KMS-11 (cell line): Measurements from ENCODE around the gene ALDH2.

Experiments used
- H2AFZ ChIP-seq: fragments of 200-600 bp; sonication (generic); 2 replicates; pipeline ENCODE4 v1.6.1; 2016; ENCODE audit warnings: antibody characterized with exemption, mixed run types, low read depth
- H3K27ac ChIP-seq: fragments of 200-600 bp; sonication (generic); 2 replicates; pipeline ENCODE4 v1.6.1; 2016; ENCODE audit warnings: mild to moderate bottlenecking, mixed run types
- H3K27me3 ChIP-seq: fragments of 200-600 bp; sonication (generic); 2 replicates; pipeline ENCODE4 v1.6.1; 2017; ENCODE audit warnings: mild to moderate bottlenecking, low read depth, mixed run types, moderate library complexity; ENCODE audit not compliant: insufficient read depth
- H3K36me3 ChIP-seq: fragments of 200-600 bp; sonication (generic); 2 replicates; pipeline ENCODE4 v1.6.1; 2017; ENCODE audit warnings: mild to moderate bottlenecking, mixed run types; ENCODE audit not compliant: insufficient read depth
- H3K4me1 ChIP-seq: fragments of 200-600 bp; sonication (generic); 2 replicates; pipeline ENCODE4 v1.6.1; 2016; ENCODE audit warnings: mild to moderate bottlenecking, low read depth, mixed run types; ENCODE audit not compliant: poor library complexity, severe bottlenecking
- H3K4me2 ChIP-seq: fragments of 200-600 bp; sonication (generic); 2 replicates; pipeline ENCODE4 v1.7.0; 2016; ENCODE audit warnings: mild to moderate bottlenecking, mixed run types
- H3K4me3 ChIP-seq: fragments of 200-600 bp; sonication (generic); IDR thresholded peaks from 2 replicates; pipeline ENCODE4 v1.6.1; 2017; ENCODE audit warnings: low read depth, low read length, mixed read lengths; ENCODE audit not compliant: insufficient read depth
- H3K79me2 ChIP-seq: fragments of 200-600 bp; sonication (generic); 2 replicates; pipeline ENCODE4 v1.6.1; 2016; ENCODE audit warnings: low read depth, mixed run types; ENCODE audit not compliant: insufficient read depth
- H3K9ac ChIP-seq: fragments of 200-600 bp; sonication (generic); 2 replicates; pipeline ENCODE4 v1.6.1; 2016; ENCODE audit warnings: mild to moderate bottlenecking, mixed run types
- H4K20me1 ChIP-seq: fragments of 200-600 bp; sonication (generic); 2 replicates; pipeline ENCODE4 v1.6.1; 2016; ENCODE audit warnings: mild to moderate bottlenecking, mixed run types; ENCODE audit not compliant: insufficient read depth
- TF ChIP-seq, protein P1 (sequence below): fragments of 200-600 bp; sonication (generic); conservative IDR thresholded peaks from 2 replicates; pipeline ENCODE4 v1.6.1; 2017; ENCODE audit warnings: low read depth, mild to moderate bottlenecking, antibody characterized with exemption, low read length, moderate library complexity, mixed read lengths

ALDH2 gene

DNA sequence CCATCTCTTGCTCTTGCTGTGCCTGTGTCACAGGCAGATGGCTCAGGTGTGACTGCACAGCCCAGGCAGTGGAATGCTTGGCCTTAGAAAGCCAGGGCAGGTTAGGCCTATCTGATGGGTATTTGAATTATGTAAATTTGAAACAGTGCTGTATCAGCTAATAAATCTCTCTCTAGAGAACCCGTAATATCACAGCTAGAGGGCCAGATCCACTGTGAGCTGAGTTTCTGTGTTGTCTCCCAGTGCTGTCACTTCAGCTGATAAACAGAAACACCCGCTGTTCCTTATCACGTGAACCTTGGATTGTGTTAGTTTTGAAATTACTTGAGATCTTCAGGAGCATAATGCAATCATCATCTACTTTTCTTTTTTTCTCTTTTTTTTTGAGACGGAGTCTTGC, 21.5 kb upstream of the ALDH2 start:
- H3K9ac ChIP-seq, result no peak overlapping the region
- no peaks in the 10 kb centered on the region for H3K4me1 ChIP-seq
- no peaks in the 10 kb centered on the region for H3K36me3 ChIP-seq
- no peak overlapping the region for H2AFZ ChIP-seq
- H3K4me3 ChIP-seq, result no peak overlapping the region
- no peaks in the 10 kb centered on the region for H3K79me2 ChIP-seq
- H3K27me3 ChIP-seq, result no peaks in the 10 kb centered on the region
- TF ChIP-seq, protein P1, sequence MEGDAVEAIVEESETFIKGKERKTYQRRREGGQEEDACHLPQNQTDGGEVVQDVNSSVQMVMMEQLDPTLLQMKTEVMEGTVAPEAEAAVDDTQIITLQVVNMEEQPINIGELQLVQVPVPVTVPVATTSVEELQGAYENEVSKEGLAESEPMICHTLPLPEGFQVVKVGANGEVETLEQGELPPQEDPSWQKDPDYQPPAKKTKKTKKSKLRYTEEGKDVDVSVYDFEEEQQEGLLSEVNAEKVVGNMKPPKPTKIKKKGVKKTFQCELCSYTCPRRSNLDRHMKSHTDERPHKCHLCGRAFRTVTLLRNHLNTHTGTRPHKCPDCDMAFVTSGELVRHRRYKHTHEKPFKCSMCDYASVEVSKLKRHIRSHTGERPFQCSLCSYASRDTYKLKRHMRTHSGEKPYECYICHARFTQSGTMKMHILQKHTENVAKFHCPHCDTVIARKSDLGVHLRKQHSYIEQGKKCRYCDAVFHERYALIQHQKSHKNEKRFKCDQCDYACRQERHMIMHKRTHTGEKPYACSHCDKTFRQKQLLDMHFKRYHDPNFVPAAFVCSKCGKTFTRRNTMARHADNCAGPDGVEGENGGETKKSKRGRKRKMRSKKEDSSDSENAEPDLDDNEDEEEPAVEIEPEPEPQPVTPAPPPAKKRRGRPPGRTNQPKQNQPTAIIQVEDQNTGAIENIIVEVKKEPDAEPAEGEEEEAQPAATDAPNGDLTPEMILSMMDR, result no peak
- H4K20me1 ChIP-seq, result no peaks in the 10 kb centered on the region
- H3K27ac ChIP-seq, result no peak overlapping the region
- no peak overlapping the region for H3K4me2 ChIP-seq

DNA sequence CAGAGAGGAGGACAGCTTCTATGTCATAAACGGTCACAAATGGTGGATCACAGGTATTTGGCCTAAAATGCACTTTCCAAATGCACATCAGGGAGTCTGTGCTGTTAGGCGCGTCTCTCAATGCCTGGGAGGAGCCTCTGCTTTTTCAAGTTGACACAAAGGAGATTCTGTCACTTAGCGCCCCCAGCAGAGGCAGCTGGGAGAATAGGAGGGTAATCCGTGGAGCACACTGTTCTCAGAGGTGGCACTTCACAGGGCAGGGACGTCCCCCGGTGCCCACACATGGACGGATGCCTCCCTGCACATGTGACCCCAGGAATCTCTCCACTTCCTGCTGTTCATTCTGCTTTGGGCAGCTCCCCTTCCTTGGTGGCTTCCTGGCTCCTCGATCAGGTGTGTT, 19.4 kb upstream of the ALDH2 start:
- TF ChIP-seq, protein P1, result no peak

DNA sequence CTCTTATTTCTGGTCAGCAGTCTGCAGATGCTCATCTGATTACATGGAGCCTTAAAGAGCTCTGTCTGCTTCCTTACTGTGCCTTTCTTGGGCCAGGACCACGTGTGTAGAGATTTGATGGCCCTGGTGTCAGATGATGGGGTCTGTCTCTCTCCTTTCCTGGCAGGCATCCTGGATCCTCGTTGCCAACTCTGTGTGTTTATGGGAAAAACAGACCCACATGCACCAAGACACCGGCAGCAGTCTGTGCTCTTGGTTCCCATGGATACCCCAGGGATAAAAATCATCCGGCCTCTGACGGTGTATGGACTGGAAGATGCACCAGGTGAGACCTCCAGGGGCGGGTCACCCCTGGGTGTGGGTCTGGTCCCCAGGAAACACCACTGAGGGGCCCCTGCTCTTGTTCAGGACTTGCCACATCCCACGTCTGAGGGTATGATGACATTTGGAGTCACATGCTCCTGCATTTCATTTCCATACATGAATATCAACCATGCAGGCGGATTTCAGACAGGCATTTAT, 18.5 kb upstream of the ALDH2 start:
- Histone ChIP-seq H3K27me3 (no peaks in the 10 kb centered on the region), H3K4me2 (no peak overlapping the region), H3K79me2 (no peaks in the 10 kb centered on the region), H3K9ac (no peak overlapping the region), H4K20me1 (no peaks in the 10 kb centered on the region), H2AFZ (no peak overlapping the region), H3K4me1 (no peaks in the 10 kb centered on the region), H3K27ac (no peak overlapping the region), H3K4me3 (no peak overlapping the region), H3K36me3 (no peaks in the 10 kb centered on the region)
- TF ChIP-seq, protein P1, result no peak

More for the DNA sequence above, 19.4 kb upstream of the ALDH2 start:
- Histone ChIP-seq H3K9ac (no peak overlapping the region), H3K27me3 (no peaks in the 10 kb centered on the region), H3K27ac (no peak overlapping the region), H3K79me2 (no peaks in the 10 kb centered on the region), H4K20me1 (no peaks in the 10 kb centered on the region), H3K4me3 (no peak overlapping the region), H2AFZ (no peak overlapping the region), H3K36me3 (no peaks in the 10 kb centered on the region), H3K4me1 (no peaks in the 10 kb centered on the region), H3K4me2 (no peak overlapping the region)

DNA sequence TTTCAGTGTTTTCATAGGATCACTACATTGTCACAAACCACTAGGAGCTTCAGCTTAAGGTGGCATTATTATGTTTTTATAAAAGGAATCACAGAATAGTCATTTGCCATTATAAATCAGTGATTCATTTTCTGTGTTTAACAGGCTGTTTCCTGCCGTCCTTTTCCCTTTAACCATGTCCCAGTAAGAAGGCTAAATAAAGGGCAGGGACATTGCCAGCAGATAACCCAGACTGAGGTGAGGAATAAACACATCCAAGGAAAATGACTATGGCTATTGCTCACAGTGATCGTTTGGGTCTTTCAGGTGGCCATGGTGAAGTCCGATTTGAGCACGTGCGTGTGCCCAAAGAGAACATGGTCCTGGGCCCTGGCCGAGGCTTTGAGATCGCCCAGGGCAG, 17.9 kb upstream of the ALDH2 start:
- TF ChIP-seq, protein P1, result no peak
- Histone ChIP-seq H3K36me3 (no peaks in the 10 kb centered on the region), H3K27me3 (no peaks in the 10 kb centered on the region), H3K4me1 (no peaks in the 10 kb centered on the region), H3K9ac (no peak overlapping the region), H3K4me2 (no peak overlapping the region), H3K79me2 (no peaks in the 10 kb centered on the region), H4K20me1 (no peaks in the 10 kb centered on the region), H3K4me3 (no peak overlapping the region), H3K27ac (no peak overlapping the region), H2AFZ (no peak overlapping the region)
